Right ventricle myocardium superior (tissue), 1 donor: ENCODE results near the gene PTBP3. TPM values are rescaled to one million over a fixed set of nuclear protein-coding genes. Genes with fewer than 3 reads are reported as not detected.
"Not testable (repeated sequence)": the region's sequence is repeated elsewhere in the genome, so short reads cannot be mapped to it uniquely, and the experiment has no call there.

Source experiments
- ATAC-seq: fragments of 200-7000 bp; cut with Tn5 transposase; one replicate; pipeline ENCODE4 v1.9.1; 2020; ENCODE audit warnings: mild to moderate bottlenecking; ENCODE audit not compliant: poor library complexity
- DNase-seq: peaks from one replicate; pipeline ENCODE4 v3.0.0-alpha.2; 2020
- intact Hi-C: fragments of 100-400 bp; cut with DNase I; formaldehyde crosslinking; loops from one replicate; pipeline ENCODE4 v1.11.2; 2022
- total RNA-seq: library from RNA; stranded (reverse); fragmentation: NEBNext Ultra II Directional; extraction: Animal tissue kit (Norgen Biotek cat#: 25700); gene quantifications from one replicate; pipeline ENCODE4 v1.2.1, GENCODE V29; 2021
- donor health status: DM: no; HTN: yes; CAD: no; lungs with severe emphysema.

Gene PTBP3
- total RNA-seq, 1 donor from 2014 or later: 13.7 TPM

GRCh38 chr9:112365257-112365656 lies 31.8 kb upstream of the PTBP3 start:
- intact Hi-C loops: loop anchor here (10.0 kb wide), 1 partner anchor 610 kb away; no protein-coding TSS in a partner anchor
- not testable (repeated sequence) for ATAC-seq, DNase-seq

GRCh38 chr9:112364761-112365160 lies 31.3 kb upstream of the PTBP3 start:
- ATAC-seq (no peak), DNase-seq (no peak)
- intact Hi-C loops: loop anchor here (5.0 to 10.0 kb wide), 2 partner anchors 267 to 610 kb away; no protein-coding TSS in a partner anchor

- DNase-seq (no peak), ATAC-seq (peak; percentile 53)
- intact Hi-C loops: loop anchor here (5.0 to 10.0 kb wide), 2 partner anchors 264 to 607 kb away; no protein-coding TSS in a partner anchor
Measured at GRCh38 chr9:112361601-112362000, 28.2 kb upstream of the PTBP3 start.

GRCh38 chr9:112360047-112360804 lies 26.8 kb upstream of the PTBP3 start:
- intact Hi-C loops: loop anchor here (5.0 to 10.0 kb wide), 2 partner anchors 263 to 605 kb away; no protein-coding TSS in a partner anchor
- ATAC-seq (no peak), DNase-seq (no peak)

GRCh38 chr9:112355427-112355897 lies 22.0 kb upstream of the PTBP3 start:
- DNase-seq (peak; percentile 42), ATAC-seq (peak; percentile 38)

GRCh38 chr9:112354081-112354743 lies 20.8 kb upstream of the PTBP3 start:
- DNase-seq: no peak
- intact Hi-C loops: no loop called here
- no peak for ATAC-seq

More at GRCh38 chr9:112355427-112355897, 22.0 kb upstream of the PTBP3 start:
- intact Hi-C loops: no loop called here

GRCh38 chr9:112352209-112352608 lies 18.8 kb upstream of the PTBP3 start:
- no peak for DNase-seq
- ATAC-seq: no peak
- intact Hi-C loops: no loop called here

- no peak for ATAC-seq
- intact Hi-C loops: no loop called here
- DNase-seq: no peak
Measured at GRCh38 chr9:112351184-112351583, 17.8 kb upstream of the PTBP3 start.

- intact Hi-C loops: loop anchor here (5.0 kb wide), 1 partner anchor 252 kb away; no protein-coding TSS in a partner anchor
- peak; percentile 29 for ATAC-seq
Measured at GRCh38 chr9:112349008-112349333, 15.6 kb upstream of the PTBP3 start.

GRCh38 chr9:112348257-112349007 lies 15.0 kb upstream of the PTBP3 start:
- intact Hi-C loops: loop anchor here (5.0 kb wide), 1 partner anchor 251 kb away; no protein-coding TSS in a partner anchor
- ATAC-seq: peak; percentile 97
- DNase-seq: peak; percentile 94

More at GRCh38 chr9:112349008-112349333, 15.6 kb upstream of the PTBP3 start:
- DNase-seq: no peak

- intact Hi-C loops: no loop called here
- DNase-seq (no peak), ATAC-seq (no peak)
Measured at GRCh38 chr9:112341730-112342129, 8.3 kb upstream of the PTBP3 start.

- ATAC-seq (no peak), DNase-seq (no peak)
- intact Hi-C loops: no loop called here
Measured at GRCh38 chr9:112339886-112340285, 6.5 kb upstream of the PTBP3 start.

- DNase-seq (no peak), ATAC-seq (no peak)
- intact Hi-C loops: no loop called here
Measured at GRCh38 chr9:112338561-112338960, 5.1 kb upstream of the PTBP3 start.

- intact Hi-C loops: no loop called here
- DNase-seq (no peak), ATAC-seq (no peak)
Measured at GRCh38 chr9:112337547-112337946, 4.1 kb upstream of the PTBP3 start.

GRCh38 chr9:112334432-112334841 lies 1.0 kb upstream of the PTBP3 start:
- intact Hi-C loops: no loop called here
- DNase-seq (peak; percentile 51), ATAC-seq (no peak)

- intact Hi-C loops: no loop called here
- DNase-seq (peak; percentile 97), ATAC-seq (peak; percentile 95)
Measured at GRCh38 chr9:112333639-112334431, 416 bp upstream of the PTBP3 start.

- ATAC-seq (no peak), DNase-seq (no peak)
- intact Hi-C loops: no loop called here
Measured at GRCh38 chr9:112332674-112332976, 794 bp downstream of the PTBP3 start.

GRCh38 chr9:112332214-112332613 lies 1.2 kb downstream of the PTBP3 start:
- no peak for DNase-seq
- intact Hi-C loops: no loop called here
- ATAC-seq: no peak

GRCh38 chr9:112331674-112331952 lies 1.8 kb downstream of the PTBP3 start:
- intact Hi-C loops: no loop called here
- DNase-seq (no peak), ATAC-seq (no peak)
